ENCODE measurements around the gene STK24.

STK24 gene

GRCh38 chr13:98514288-98514687 lies 62.6 kb downstream of the STK24 start:
- Histone ChIP-seq H3K27me3 (ENCODE audit: insufficient read depth, low read length, poor library complexity) (no peaks in the 10 kb centered on the region), H3K4me3 (ENCODE audit: low read length) (no peak overlapping the region), H4K5ac (ENCODE audit: low read length) (no peak overlapping the region), H3K9ac (ENCODE audit: low read length) (no peak overlapping the region), H3K18ac (ENCODE audit: low read length) (no peak overlapping the region), H2BK15ac (replicated peaks; ENCODE audit: low read depth) (no peak overlapping the region), H3K36me3 (ENCODE audit: control insufficient read depth, insufficient read depth, low read length) (no peaks in the 10 kb centered on the region), H2AK5ac (ENCODE audit: low read length) (no peak overlapping the region), H3K79me1 (ENCODE audit: low read length) (peaks cover 23% of the 10 kb centered on the region), H3K4me1 (ENCODE audit: control insufficient read depth, low read depth, low read length) (peaks cover 3% of the 10 kb centered on the region), H3K23ac (ENCODE audit: low read length) (no peak overlapping the region), H2BK120ac (ENCODE audit: low read depth, low read length) (no peak overlapping the region), H3K27ac (ENCODE audit: low read depth, low read length) (no peak overlapping the region), H3K4ac (ENCODE audit: low read depth, low read length) (no peak overlapping the region), H2BK5ac (ENCODE audit: low read length) (no peak overlapping the region), H3K56ac (ENCODE audit: low read length) (no peak overlapping the region), H3K79me2 (ENCODE audit: control insufficient read depth, insufficient read depth, low read length) (peaks cover 42% of the 10 kb centered on the region), H4K8ac (ENCODE audit: low read depth, low read length) (no peak overlapping the region), H3K4me2 (ENCODE audit: low read length) (no peak overlapping the region)
- no CpG with 5 or more reads among the region's 1 CpG for WGBS (ENCODE audit: extremely low coverage, insufficient coverage, low lambda C conversion rate)
- DNase-seq: no peak

DNA sequence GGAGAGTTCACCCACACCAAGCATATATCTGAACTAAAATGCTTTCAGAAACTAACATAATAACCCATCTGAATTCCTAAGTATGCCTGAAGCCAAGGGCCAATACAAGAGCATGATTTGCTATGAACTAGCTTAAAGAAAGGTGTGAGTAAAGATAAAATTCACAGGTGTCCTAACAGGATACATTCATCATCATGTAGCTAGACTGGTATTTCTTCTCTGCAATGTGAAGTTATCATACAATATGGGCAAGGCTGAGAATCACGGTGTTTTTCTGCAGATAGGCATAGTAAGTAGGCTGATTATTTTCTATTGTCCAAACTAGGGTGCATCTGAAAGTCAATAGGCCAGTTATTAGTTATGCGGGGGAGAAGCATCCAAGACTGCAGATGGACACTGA lies 63.1 kb downstream of the STK24 start:
- H3K4me3 ChIP-seq (ENCODE audit: low read length): no peak overlapping the region
- no peak overlapping the region for H3K27ac ChIP-seq (ENCODE audit: low read depth, low read length)
- H3K4me2 ChIP-seq (ENCODE audit: low read length): no peak overlapping the region
- H3K4me1 ChIP-seq (ENCODE audit: control insufficient read depth, low read depth, low read length): peaks cover 3% of the 10 kb centered on the region
- no peak for DNase-seq
- no peaks in the 10 kb centered on the region for H3K27me3 ChIP-seq (ENCODE audit: insufficient read depth, low read length, poor library complexity)
- peaks cover 42% of the 10 kb centered on the region for H3K79me2 ChIP-seq (ENCODE audit: control insufficient read depth, insufficient read depth, low read length)
- no peak overlapping the region for H2BK120ac ChIP-seq (ENCODE audit: low read depth, low read length)
- WGBS (ENCODE audit: extremely low coverage, insufficient coverage, low lambda C conversion rate): no CpG with 5 or more reads among the region's 2 CpGs
- H2BK15ac ChIP-seq (replicated peaks; ENCODE audit: low read depth): no peak overlapping the region
- H4K8ac ChIP-seq (ENCODE audit: low read depth, low read length): no peak overlapping the region
- H2BK5ac ChIP-seq (ENCODE audit: low read length): no peak overlapping the region
- no peak overlapping the region for H3K4ac ChIP-seq (ENCODE audit: low read depth, low read length)
- H3K9ac ChIP-seq (ENCODE audit: low read length): no peak overlapping the region
- H3K18ac ChIP-seq (ENCODE audit: low read length): no peak overlapping the region
- peaks cover 23% of the 10 kb centered on the region for H3K79me1 ChIP-seq (ENCODE audit: low read length)
- no peak overlapping the region for H2AK5ac ChIP-seq (ENCODE audit: low read length)
- H3K23ac ChIP-seq (ENCODE audit: low read length): no peak overlapping the region
- H3K36me3 ChIP-seq (ENCODE audit: control insufficient read depth, insufficient read depth, low read length): no peaks in the 10 kb centered on the region
- H3K56ac ChIP-seq (ENCODE audit: low read length): no peak overlapping the region
- no peak overlapping the region for H4K5ac ChIP-seq (ENCODE audit: low read length)

- no peak overlapping the region for H2BK15ac ChIP-seq (replicated peaks; ENCODE audit: low read depth)
- H3K56ac ChIP-seq (ENCODE audit: low read length): no peak overlapping the region
- no peak overlapping the region for H3K18ac ChIP-seq (ENCODE audit: low read length)
- H3K9ac ChIP-seq (ENCODE audit: low read length): no peak overlapping the region
- H3K23ac ChIP-seq (ENCODE audit: low read length): no peak overlapping the region
- H2BK120ac ChIP-seq (ENCODE audit: low read depth, low read length): no peak overlapping the region
- H2AK5ac ChIP-seq (ENCODE audit: low read length): no peak overlapping the region
- peaks cover 5% of the 10 kb centered on the region for H3K4me1 ChIP-seq (ENCODE audit: control insufficient read depth, low read depth, low read length)
- no peaks in the 10 kb centered on the region for H3K27me3 ChIP-seq (ENCODE audit: insufficient read depth, low read length, poor library complexity)
- H2BK5ac ChIP-seq (ENCODE audit: low read length): no peak overlapping the region
- peaks cover 23% of the 10 kb centered on the region for H3K79me1 ChIP-seq (ENCODE audit: low read length)
- H3K4ac ChIP-seq (ENCODE audit: low read depth, low read length): no peak overlapping the region
- H3K4me3 ChIP-seq (ENCODE audit: low read length): no peak overlapping the region
- H3K79me2 ChIP-seq (ENCODE audit: control insufficient read depth, insufficient read depth, low read length): peaks cover 46% of the 10 kb centered on the region
- no peak for DNase-seq
- WGBS (ENCODE audit: extremely low coverage, insufficient coverage, low lambda C conversion rate): no CpG with 5 or more reads among the region's 18 CpGs
- H4K5ac ChIP-seq (ENCODE audit: low read length): no peak overlapping the region
- no peak overlapping the region for H3K4me2 ChIP-seq (ENCODE audit: low read length)
- no peak overlapping the region for H4K8ac ChIP-seq (ENCODE audit: low read depth, low read length)
- no peak overlapping the region for H3K27ac ChIP-seq (ENCODE audit: low read depth, low read length)
- H3K36me3 ChIP-seq (ENCODE audit: control insufficient read depth, insufficient read depth, low read length): no peaks in the 10 kb centered on the region
These were observed 63.9 kb downstream of the STK24 start for GRCh38 chr13:98512774-98513665.

GRCh38 chr13:98511435-98511834 lies 65.5 kb downstream of the STK24 start:
- Histone ChIP-seq H3K4me1 (ENCODE audit: control insufficient read depth, low read depth, low read length) (peaks cover 14% of the 10 kb centered on the region), H2BK15ac (replicated peaks; ENCODE audit: low read depth) (no peak overlapping the region), H2AK5ac (ENCODE audit: low read length) (no peak overlapping the region), H4K8ac (ENCODE audit: low read depth, low read length) (no peak overlapping the region), H3K79me1 (ENCODE audit: low read length) (peaks cover 23% of the 10 kb centered on the region), H3K18ac (ENCODE audit: low read length) (no peak overlapping the region), H3K4ac (ENCODE audit: low read depth, low read length) (no peak overlapping the region), H3K56ac (ENCODE audit: low read length) (no peak overlapping the region), H3K27me3 (ENCODE audit: insufficient read depth, low read length, poor library complexity) (no peaks in the 10 kb centered on the region), H3K27ac (ENCODE audit: low read depth, low read length) (no peak overlapping the region), H3K4me2 (ENCODE audit: low read length) (no peak overlapping the region), H2BK120ac (ENCODE audit: low read depth, low read length) (no peak overlapping the region), H3K9ac (ENCODE audit: low read length) (no peak overlapping the region), H2BK5ac (ENCODE audit: low read length) (no peak overlapping the region), H3K79me2 (ENCODE audit: control insufficient read depth, insufficient read depth, low read length) (peaks cover 47% of the 10 kb centered on the region), H3K23ac (ENCODE audit: low read length) (no peak overlapping the region), H3K36me3 (ENCODE audit: control insufficient read depth, insufficient read depth, low read length) (no peaks in the 10 kb centered on the region), H4K5ac (ENCODE audit: low read length) (no peak overlapping the region), H3K4me3 (ENCODE audit: low read length) (no peak overlapping the region)
- no peak for DNase-seq
- no CpG with 5 or more reads among the region's 7 CpGs for WGBS (ENCODE audit: extremely low coverage, insufficient coverage, low lambda C conversion rate)

- no peak overlapping the region for H2BK15ac ChIP-seq (replicated peaks; ENCODE audit: low read depth)
- no peak for DNase-seq
- peak overlapping the region; percentile 71 for H3K18ac ChIP-seq (ENCODE audit: low read length)
- no peak overlapping the region for H3K23ac ChIP-seq (ENCODE audit: low read length)
- peaks cover 18% of the 10 kb centered on the region for H3K4me1 ChIP-seq (ENCODE audit: control insufficient read depth, low read depth, low read length)
- no peaks in the 10 kb centered on the region for H3K36me3 ChIP-seq (ENCODE audit: control insufficient read depth, insufficient read depth, low read length)
- no peak overlapping the region for H2AK5ac ChIP-seq (ENCODE audit: low read length)
- H3K4me3 ChIP-seq (ENCODE audit: low read length): no peak overlapping the region
- H3K79me2 ChIP-seq (ENCODE audit: control insufficient read depth, insufficient read depth, low read length): peaks cover 53% of the 10 kb centered on the region
- no peak overlapping the region for H3K56ac ChIP-seq (ENCODE audit: low read length)
- no peak overlapping the region for H3K4ac ChIP-seq (ENCODE audit: low read depth, low read length)
- H4K8ac ChIP-seq (ENCODE audit: low read depth, low read length): no peak overlapping the region
- H3K27me3 ChIP-seq (ENCODE audit: insufficient read depth, low read length, poor library complexity): no peaks in the 10 kb centered on the region
- H3K4me2 ChIP-seq (ENCODE audit: low read length): no peak overlapping the region
- no peak overlapping the region for H4K5ac ChIP-seq (ENCODE audit: low read length)
- H3K79me1 ChIP-seq (ENCODE audit: low read length): peaks cover 26% of the 10 kb centered on the region
- no peak overlapping the region for H3K9ac ChIP-seq (ENCODE audit: low read length)
- WGBS (ENCODE audit: extremely low coverage, insufficient coverage, low lambda C conversion rate): no CpG with 5 or more reads among the region's 7 CpGs
- H3K27ac ChIP-seq (ENCODE audit: low read depth, low read length): no peak overlapping the region
- no peak overlapping the region for H2BK120ac ChIP-seq (ENCODE audit: low read depth, low read length)
- H2BK5ac ChIP-seq (ENCODE audit: low read length): no peak overlapping the region
These were observed 66.8 kb downstream of the STK24 start for GRCh38 chr13:98510156-98510509.
